K562 (cell line): Measurements from ENCODE around the gene DUSP9. TPM values are rescaled to one million over a fixed set of nuclear protein-coding genes. Genes with fewer than 3 reads are reported as not detected.

Experiments
- CCNT2 ChIP-seq: IDR thresholded peaks from 2 replicates; pipeline ENCODE4 v1.6.1; 2011; ENCODE audit warnings: borderline replicate concordance, low read depth, mild to moderate bottlenecking, moderate library complexity, mixed read lengths, low read length; ENCODE audit not compliant: insufficient read length; ENCODE audit errors: extremely low read depth
- CTBP1 ChIP-seq: fragments of 450-650 bp; IDR thresholded peaks from 2 replicates; pipeline ENCODE4 v1.6.1; 2016; ENCODE audit warnings: borderline replicate concordance
- CTCFL ChIP-seq: IDR thresholded peaks from 2 replicates; pipeline ENCODE4 v1.6.1; 2011; ENCODE audit warnings: borderline replicate concordance, low read depth, mild to moderate bottlenecking, moderate library complexity, low read length; ENCODE audit not compliant: insufficient read depth, poor library complexity, severe bottlenecking
- IRF9 ChIP-seq: fragments of 450-650 bp; IDR thresholded peaks from 2 replicates; pipeline ENCODE4 v1.6.1; 2016; ENCODE audit warnings: missing biosample characterization, missing genetic modification characterization
- RBM34 ChIP-seq: fragments of 200-400 bp; formaldehyde crosslinking; IDR thresholded peaks from 2 replicates; pipeline ENCODE4 v1.6.1; 2018; ENCODE audit warnings: low read length, borderline replicate concordance; ENCODE audit not compliant: insufficient read depth
- REST ChIP-seq, 2 experiments: fragments of 450-650 bp; formaldehyde crosslinking in 1 of 2; IDR thresholded peaks; 2 replicates each; pipeline versions ENCODE4 v1.4.0 to v1.6.1; 2014 to 2020; ENCODE audit warnings: mild to moderate bottlenecking in 2 of 2, borderline replicate concordance in 1 of 2, low read depth in 1 of 2
- UBTF ChIP-seq, 2 experiments: IDR thresholded peaks; 2 replicates each; pipeline ENCODE4 v1.6.1; 2012; ENCODE audit warnings: improper control_type of control experiment in 2 of 2, low read depth in 2 of 2, low read length in 2 of 2, borderline replicate concordance in 1 of 2
- ZBTB8A ChIP-seq: fragments of 450-650 bp; IDR thresholded peaks from 2 replicates; pipeline ENCODE4 v1.6.1; 2018; ENCODE audit warnings: mild to moderate bottlenecking, moderate library complexity; ENCODE audit not compliant: partially characterized antibody
- polyA plus RNA-seq, 8 experiments: library from polyadenylated mRNA; depleted of rRNA in 4 of 8; stranded (reverse) in 5 of 8; unstranded in 3 of 8; fragments of >200 nt; fragmentation: Nextera tagmentation in 2 of 8; fragmentation: Illumina TruSeq in 1 of 8; extraction: Ambion mirVana in 2 of 8; extraction: Trizol in 1 of 8; gene quantifications; 2 replicates each; pipeline versions ENCODE4 v1.2.1 to v1.2.3, GENCODE V29; 2011 to 2014; ENCODE audit warnings: inconsistent platforms in 1 of 8, missing spikeins in 1 of 8
- total RNA-seq, 7 experiments: library from RNA; depleted of rRNA in 6 of 7; stranded (reverse); fragments of >200 nt in 6 of 7; fragmentation: Illumina TruSeq in 2 of 7; extraction: Trizol in 2 of 7; gene quantifications; 2 replicates each; pipeline versions ENCODE4 v1.2.1 to v1.2.3, GENCODE V29; 2011 to 2021; ENCODE audit warnings: low replicate concordance in 1 of 7

DUSP9 gene
- total and polyA plus RNA-seq, 9 of the 15 experiments (the other 6 are each of a cell fraction or from before 2014, with no cell fraction given): 0.11 to 14.1 (median 5.5) TPM

- TF ChIP-seq REST (IDR thresholded peaks at IDR 0.05; ENCODE audit: borderline replicate concordance): peak; percentile 39; the same call in 1 of the 2 replicates
- TF ChIP-seq REST (CRISPR knock-in tag; IDR thresholded peaks at IDR 0.05; ENCODE audit: low read depth): no peak
- TF ChIP-seq RBM34: no peak
- no peak for TF ChIP-seq ZBTB8A
- TF ChIP-seq CCNT2: no peak
- TF ChIP-seq CTBP1: 0 out of 2 replicates have a peak, but pooled peaks have one; percentile 43
- peak; percentile 37 for TF ChIP-seq CTCFL
- TF ChIP-seq IRF9 (tag): no peak
- TF ChIP-seq UBTF (IDR thresholded peaks at IDR 0.05; ENCODE audit: borderline replicate concordance in 1 of 2, low read depth in 2 of 2, low read length in 2 of 2): 0 out of 4 replicates have a peak, but pooled peaks of 1 of the 2 experiments have one; percentile 23
Observed at GRCh38 chrX:153662266-153662665, 15.3 kb downstream of the DUSP9 start (continued).
